GM23338 (cell line): ENCODE results near the gene PCBP3.

Experiments used
- EZH2 ChIP-seq: fragments of 200-600 bp; sonication (generic); IDR thresholded peaks from one replicate; pipeline ENCODE4 v1.8.0; 2017; ENCODE audit warnings: antibody characterized with exemption, mild to moderate bottlenecking, low read depth; ENCODE audit not compliant: unreplicated experiment
- EZH2phosphoT487 ChIP-seq: fragments of 200-600 bp; sonication (generic); IDR thresholded peaks from one replicate; pipeline ENCODE4 v1.8.1; 2018; ENCODE audit warnings: antibody characterized with exemption; ENCODE audit not compliant: unreplicated experiment
- POLR2AphosphoS5 ChIP-seq: IDR thresholded peaks from 2 replicates; pipeline ENCODE4 v1.6.1; 2016; ENCODE audit warnings: antibody characterized with exemption, low read depth
- TF ChIP-seq, protein P1 (sequence below), 2 experiments: fragments of 200-600 bp in 1 of 2; sonication (generic) in 1 of 2; conservative IDR thresholded peaks; 2 replicates each; pipeline versions ENCODE4 v1.5.1 to v1.6.1; 2016 to 2017; ENCODE audit warnings: antibody characterized with exemption in 2 of 2, low read depth in 2 of 2, mild to moderate bottlenecking in 2 of 2, moderate library complexity in 1 of 2
- TF ChIP-seq, protein P2 (sequence below): IDR thresholded peaks from 2 replicates; pipeline ENCODE4 v1.6.1; 2016; ENCODE audit warnings: antibody characterized with exemption

- TF ChIP-seq, protein P1, sequence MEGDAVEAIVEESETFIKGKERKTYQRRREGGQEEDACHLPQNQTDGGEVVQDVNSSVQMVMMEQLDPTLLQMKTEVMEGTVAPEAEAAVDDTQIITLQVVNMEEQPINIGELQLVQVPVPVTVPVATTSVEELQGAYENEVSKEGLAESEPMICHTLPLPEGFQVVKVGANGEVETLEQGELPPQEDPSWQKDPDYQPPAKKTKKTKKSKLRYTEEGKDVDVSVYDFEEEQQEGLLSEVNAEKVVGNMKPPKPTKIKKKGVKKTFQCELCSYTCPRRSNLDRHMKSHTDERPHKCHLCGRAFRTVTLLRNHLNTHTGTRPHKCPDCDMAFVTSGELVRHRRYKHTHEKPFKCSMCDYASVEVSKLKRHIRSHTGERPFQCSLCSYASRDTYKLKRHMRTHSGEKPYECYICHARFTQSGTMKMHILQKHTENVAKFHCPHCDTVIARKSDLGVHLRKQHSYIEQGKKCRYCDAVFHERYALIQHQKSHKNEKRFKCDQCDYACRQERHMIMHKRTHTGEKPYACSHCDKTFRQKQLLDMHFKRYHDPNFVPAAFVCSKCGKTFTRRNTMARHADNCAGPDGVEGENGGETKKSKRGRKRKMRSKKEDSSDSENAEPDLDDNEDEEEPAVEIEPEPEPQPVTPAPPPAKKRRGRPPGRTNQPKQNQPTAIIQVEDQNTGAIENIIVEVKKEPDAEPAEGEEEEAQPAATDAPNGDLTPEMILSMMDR (conservative IDR thresholded peaks at IDR 0.05; ENCODE audit: low read depth in 2 of 2), result no peak
- TF ChIP-seq EZH2phosphoT487 (no peak), EZH2 (no peak), POLR2AphosphoS5 (no peak)
- TF ChIP-seq, protein P2, sequence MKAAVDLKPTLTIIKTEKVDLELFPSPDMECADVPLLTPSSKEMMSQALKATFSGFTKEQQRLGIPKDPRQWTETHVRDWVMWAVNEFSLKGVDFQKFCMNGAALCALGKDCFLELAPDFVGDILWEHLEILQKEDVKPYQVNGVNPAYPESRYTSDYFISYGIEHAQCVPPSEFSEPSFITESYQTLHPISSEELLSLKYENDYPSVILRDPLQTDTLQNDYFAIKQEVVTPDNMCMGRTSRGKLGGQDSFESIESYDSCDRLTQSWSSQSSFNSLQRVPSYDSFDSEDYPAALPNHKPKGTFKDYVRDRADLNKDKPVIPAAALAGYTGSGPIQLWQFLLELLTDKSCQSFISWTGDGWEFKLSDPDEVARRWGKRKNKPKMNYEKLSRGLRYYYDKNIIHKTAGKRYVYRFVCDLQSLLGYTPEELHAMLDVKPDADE, result no peak
Observed at GRCh38 chr21:45698493-45699184, 55.1 kb downstream of the PCBP3 start.
